ENCODE measurements around the gene ZNF518A.

- TF ChIP-seq EZH2 (IDR thresholded peaks at IDR 0.05) (no peak), POLR2AphosphoS5 (IDR thresholded peaks at IDR 0.05; ENCODE audit: borderline replicate concordance, low read depth, low read length) (no peak), FOXP2 (optimal IDR thresholded peaks at IDR 0.05; ENCODE audit: control extremely low read depth, extremely low read length, insufficient read depth) (no peak)
Measured at GRCh38 chr10:96125142-96125515, 5.0 kb upstream of the ZNF518A start.

All from SK-N-MC (cell line).